ENCODE data around the gene ZNF816.

- TF ChIP-seq ATF2 (IDR thresholded peaks at IDR 0.05; ENCODE audit: low read length) (no peak), HDAC2 (IDR thresholded peaks at IDR 0.05; ENCODE audit: borderline replicate concordance in 1 of 2, low read depth in 2 of 2, low read length in 2 of 2) (no peak), EZH2 (IDR thresholded peaks at IDR 0.05; ENCODE audit: low read depth, low read length, severe bottlenecking) (no peak), JUND (IDR thresholded peaks at IDR 0.05; ENCODE audit: low read length) (no peak), CBX5 (IDR thresholded peaks at IDR 0.05; ENCODE audit: low read depth, low read length) (no peak), POLR2A (IDR thresholded peaks at IDR 0.05; ENCODE audit: control extremely low read depth in 1 of 2, low read depth in 2 of 2, low read length in 2 of 2) (no peak), RNF2 (IDR thresholded peaks at IDR 0.05; ENCODE audit: borderline replicate concordance, low read depth, low read length, missing control alignments, poor library complexity, severe bottlenecking) (no peak), MAX (IDR thresholded peaks at IDR 0.05) (no peak), JUN (IDR thresholded peaks at IDR 0.05; ENCODE audit: low read depth, low read length) (no peak), NRF1 (IDR thresholded peaks at IDR 0.05; ENCODE audit: low read depth, low read length) (no peak), GTF2F1 (IDR thresholded peaks at IDR 0.05; ENCODE audit: borderline replicate concordance, low read depth, low read length) (no peak)
- TF ChIP-seq, protein P1, sequence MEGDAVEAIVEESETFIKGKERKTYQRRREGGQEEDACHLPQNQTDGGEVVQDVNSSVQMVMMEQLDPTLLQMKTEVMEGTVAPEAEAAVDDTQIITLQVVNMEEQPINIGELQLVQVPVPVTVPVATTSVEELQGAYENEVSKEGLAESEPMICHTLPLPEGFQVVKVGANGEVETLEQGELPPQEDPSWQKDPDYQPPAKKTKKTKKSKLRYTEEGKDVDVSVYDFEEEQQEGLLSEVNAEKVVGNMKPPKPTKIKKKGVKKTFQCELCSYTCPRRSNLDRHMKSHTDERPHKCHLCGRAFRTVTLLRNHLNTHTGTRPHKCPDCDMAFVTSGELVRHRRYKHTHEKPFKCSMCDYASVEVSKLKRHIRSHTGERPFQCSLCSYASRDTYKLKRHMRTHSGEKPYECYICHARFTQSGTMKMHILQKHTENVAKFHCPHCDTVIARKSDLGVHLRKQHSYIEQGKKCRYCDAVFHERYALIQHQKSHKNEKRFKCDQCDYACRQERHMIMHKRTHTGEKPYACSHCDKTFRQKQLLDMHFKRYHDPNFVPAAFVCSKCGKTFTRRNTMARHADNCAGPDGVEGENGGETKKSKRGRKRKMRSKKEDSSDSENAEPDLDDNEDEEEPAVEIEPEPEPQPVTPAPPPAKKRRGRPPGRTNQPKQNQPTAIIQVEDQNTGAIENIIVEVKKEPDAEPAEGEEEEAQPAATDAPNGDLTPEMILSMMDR (IDR thresholded peaks at IDR 0.05; ENCODE audit: control extremely low read depth in 1 of 3, insufficient read depth in 1 of 3, low read depth in 1 of 3, low read length in 3 of 3): no peak
Observed at GRCh38 chr19:52987221-52987620, 24.5 kb upstream of the ZNF816 start.

Data from H1 (cell line).